GM13977 (cell line): Measurements from ENCODE around the gene FAM193A.
"Not testable (repeated sequence)": the region's sequence is repeated elsewhere in the genome, so short reads cannot be mapped to it uniquely, and the experiment has no call there.

Experiments used
- DNase-seq: peaks from one replicate; pipeline ENCODE4 v3.0.0; 2012; ENCODE audit warnings: low spot score
- CTCF ChIP-seq: IDR thresholded peaks from 2 replicates; pipeline ENCODE4 v1.5.1; 2012; ENCODE audit warnings: mild to moderate bottlenecking, control low read depth; ENCODE audit not compliant: insufficient read depth; ENCODE audit errors: extremely low read depth, missing control alignments
- in situ Hi-C: fragments of 300-500 bp; cut with MboI; formaldehyde crosslinking; loops from one replicate; pipeline ENCODE4 v1.12.0; 2022; ENCODE audit warnings: low sequenced_read_pairs, low pct_unique_long_range_greater_than_20kb, mixed read lengths, inconsistent platforms; ENCODE audit not compliant: unreplicated experiment

The FAM193A gene

DNA sequence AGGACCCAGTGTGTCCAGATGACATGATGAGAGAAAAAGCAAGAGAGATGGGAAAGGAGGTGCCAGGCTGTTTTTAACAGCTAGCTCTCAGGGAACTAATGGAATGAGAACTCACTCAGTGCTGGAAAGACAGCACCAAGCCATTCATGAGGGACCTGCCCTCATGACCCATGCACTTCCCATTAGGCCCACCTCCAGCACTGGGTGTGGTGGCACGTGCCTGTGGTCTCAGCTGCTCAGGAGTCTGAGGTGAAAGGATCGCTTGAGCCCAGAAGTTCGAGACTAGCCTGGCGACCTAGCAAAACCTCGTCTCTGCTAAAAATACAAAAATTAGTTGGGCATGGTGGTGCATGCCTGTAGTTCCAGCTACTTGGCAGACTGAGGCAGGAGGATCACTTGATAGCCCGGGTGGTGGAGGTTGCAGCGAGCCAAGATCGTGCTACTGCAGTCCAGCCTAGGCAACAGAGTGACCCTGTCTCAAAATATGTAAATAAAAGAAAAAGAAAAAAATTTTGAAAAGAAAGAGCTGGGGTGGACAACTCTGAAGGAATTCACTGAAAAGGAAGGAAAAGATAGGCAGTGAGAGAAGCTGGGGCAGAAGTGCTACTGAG lies 50.9 kb downstream of the FAM193A start:
- no peak for DNase-seq
- in situ Hi-C loops, result no loop called here
- no peak for TF ChIP-seq CTCF

- TF ChIP-seq CTCF, result no peak
- in situ Hi-C loops, result no loop called here
- DNase-seq, result no peak
These were observed 51.8 kb downstream of the FAM193A start for GRCh38 chr4:2588259-2588658.

- in situ Hi-C loops, result no loop called here
- no peak for DNase-seq
- TF ChIP-seq CTCF, result no peak
These were observed 54.7 kb downstream of the FAM193A start for GRCh38 chr4:2591189-2591588.

- in situ Hi-C loops, result not testable (repeated sequence)
These were observed 55.6 kb downstream of the FAM193A start for GRCh38 chr4:2592014-2592413.

DNA sequence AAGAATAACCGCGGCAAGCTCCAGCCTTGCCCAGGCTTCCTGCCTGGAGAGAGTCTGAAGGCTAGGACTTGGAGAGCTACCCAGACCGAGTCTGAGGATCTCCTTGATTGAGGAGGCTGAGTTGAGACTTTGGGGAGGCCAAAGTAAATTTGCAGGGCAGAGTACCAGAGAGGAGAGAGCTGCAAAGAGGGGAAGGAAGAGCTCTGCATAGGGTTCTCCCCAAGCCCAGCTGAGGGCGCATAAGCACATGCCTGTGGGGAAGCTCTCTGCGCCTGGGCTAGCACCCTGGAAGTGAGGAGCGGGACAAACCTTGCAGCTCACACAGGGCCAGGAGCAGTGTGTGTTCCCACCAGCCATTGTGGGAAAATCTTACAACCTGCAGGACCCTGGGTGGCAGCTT lies 56.1 kb downstream of the FAM193A start:
- TF ChIP-seq CTCF, result no peak
- in situ Hi-C loops, result no loop called here
- no peak for DNase-seq

More at GRCh38 chr4:2592014-2592413, 55.6 kb downstream of the FAM193A start:
- DNase-seq, result not testable (repeated sequence)

GRCh38 chr4:2593003-2593402 lies 56.6 kb downstream of the FAM193A start:
- DNase-seq, result no peak
- in situ Hi-C loops, result no loop called here
- TF ChIP-seq CTCF, result no peak

DNA sequence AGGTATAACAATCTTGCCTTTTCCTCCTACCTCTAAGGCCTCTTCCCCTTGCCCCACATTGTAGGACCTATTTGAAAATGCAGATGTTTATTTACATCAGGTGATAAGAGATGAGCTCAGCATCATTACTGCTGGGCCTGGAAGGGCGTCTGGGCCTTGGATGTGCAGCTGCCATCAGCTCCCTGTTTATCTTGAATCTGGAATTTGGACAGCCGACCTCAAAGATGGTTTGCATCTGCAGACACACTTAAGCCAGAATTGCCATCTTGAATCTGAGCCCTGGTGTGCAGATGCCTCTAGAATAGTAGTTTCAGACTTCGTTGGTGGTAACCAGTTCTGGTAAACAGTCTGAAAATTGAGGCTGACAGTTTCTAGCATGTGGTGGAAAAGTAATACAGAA lies 59.0 kb downstream of the FAM193A start:
- no peak for DNase-seq
- in situ Hi-C loops, result no loop called here
- TF ChIP-seq CTCF, result no peak
